HL-60 (cell line): Measurements from ENCODE around the gene STX8.

Source experiments
- DNase-seq, 2 experiments: peaks; one replicate each; pipeline ENCODE4 v3.0.0-alpha.2; 2010 to 2020; ENCODE audit warnings: low read depth in 1 of 2, low spot score in 1 of 2
- H3K27ac ChIP-seq: fragments of 250-450 bp; sonication (Bioruptor Pico); replicated peaks from 2 replicates; pipeline ENCODE4 v1.5.1; 2020; ENCODE audit warnings: mild to moderate bottlenecking, moderate library complexity
- H3K27me3 ChIP-seq: fragments of 250-450 bp; sonication (Bioruptor Pico); 2 replicates; pipeline ENCODE4 v1.5.1; 2021; ENCODE audit warnings: mild to moderate bottlenecking, moderate library complexity; ENCODE audit not compliant: insufficient read depth, poor library complexity, severe bottlenecking
- H3K4me3 ChIP-seq: replicated peaks from 2 replicates; pipeline ENCODE4 v1.5.1; 2011; ENCODE audit warnings: mild to moderate bottlenecking, control low read depth, low read length; ENCODE audit not compliant: insufficient read depth
- CTCF ChIP-seq: IDR thresholded peaks from one replicate; pipeline ENCODE4 v1.5.1; 2011; ENCODE audit warnings: low read length, control low read depth, inconsistent platforms; ENCODE audit not compliant: insufficient read depth
- GABPA ChIP-seq: IDR thresholded peaks from 2 replicates; pipeline ENCODE4 v1.6.1; 2012; ENCODE audit warnings: low read depth
- POLR2AphosphoS5 ChIP-seq: IDR thresholded peaks from 2 replicates; pipeline ENCODE4 v1.6.1; 2012; ENCODE audit warnings: low read depth
- REST ChIP-seq: IDR thresholded peaks from 2 replicates; pipeline ENCODE4 v1.6.1; 2012; ENCODE audit warnings: low read depth; ENCODE audit not compliant: insufficient replicate concordance
- SPI1 ChIP-seq: IDR thresholded peaks from 2 replicates; pipeline ENCODE4 v1.6.1; 2012; ENCODE audit warnings: low read depth, mild to moderate bottlenecking, borderline replicate concordance

The STX8 gene

GRCh38 chr17:9238340-9239245 is 337.0 kb downstream of the STX8 start:
- H3K4me3 ChIP-seq = no peak overlapping the region
- H3K27ac ChIP-seq = no peak overlapping the region
- H3K27me3 ChIP-seq = no peaks in the 10 kb centered on the region
- no peak for DNase-seq
- TF ChIP-seq GABPA (no peak), CTCF (no peak), SPI1 (no peak), REST (no peak), POLR2AphosphoS5 (no peak)

GRCh38 chr17:9237661-9238301 is 337.8 kb downstream of the STX8 start:
- no peak for TF ChIP-seq POLR2AphosphoS5
- no peak for TF ChIP-seq REST
- TF ChIP-seq SPI1 = no peak
- no peak for TF ChIP-seq GABPA
- TF ChIP-seq CTCF = no peak
- no peak for DNase-seq
- no peak overlapping the region for H3K27ac ChIP-seq
- H3K4me3 ChIP-seq = no peak overlapping the region
- H3K27me3 ChIP-seq = no peaks in the 10 kb centered on the region

- no peak overlapping the region for H3K27ac ChIP-seq
- H3K27me3 ChIP-seq = no peaks in the 10 kb centered on the region
- DNase-seq = no peak
- TF ChIP-seq SPI1 = no peak
- TF ChIP-seq CTCF = no peak
- H3K4me3 ChIP-seq = no peak overlapping the region
These were observed 338.6 kb downstream of the STX8 start for GRCh38 chr17:9237053-9237410.
